ENCODE results near the gene AP2S1.
"Not testable (repeated sequence)": the region's sequence is repeated elsewhere in the genome, so short reads cannot be mapped to it uniquely, and the experiment has no call there.

Gene AP2S1

GRCh38 chr19:46867170-46867569 is 16.5 kb upstream of the AP2S1 start:
- DNase-seq (ENCODE audit: low spot score), result no peak

GRCh38 chr19:46866407-46867136 is 15.9 kb upstream of the AP2S1 start:
- no peak for DNase-seq (ENCODE audit: low spot score)

DNA sequence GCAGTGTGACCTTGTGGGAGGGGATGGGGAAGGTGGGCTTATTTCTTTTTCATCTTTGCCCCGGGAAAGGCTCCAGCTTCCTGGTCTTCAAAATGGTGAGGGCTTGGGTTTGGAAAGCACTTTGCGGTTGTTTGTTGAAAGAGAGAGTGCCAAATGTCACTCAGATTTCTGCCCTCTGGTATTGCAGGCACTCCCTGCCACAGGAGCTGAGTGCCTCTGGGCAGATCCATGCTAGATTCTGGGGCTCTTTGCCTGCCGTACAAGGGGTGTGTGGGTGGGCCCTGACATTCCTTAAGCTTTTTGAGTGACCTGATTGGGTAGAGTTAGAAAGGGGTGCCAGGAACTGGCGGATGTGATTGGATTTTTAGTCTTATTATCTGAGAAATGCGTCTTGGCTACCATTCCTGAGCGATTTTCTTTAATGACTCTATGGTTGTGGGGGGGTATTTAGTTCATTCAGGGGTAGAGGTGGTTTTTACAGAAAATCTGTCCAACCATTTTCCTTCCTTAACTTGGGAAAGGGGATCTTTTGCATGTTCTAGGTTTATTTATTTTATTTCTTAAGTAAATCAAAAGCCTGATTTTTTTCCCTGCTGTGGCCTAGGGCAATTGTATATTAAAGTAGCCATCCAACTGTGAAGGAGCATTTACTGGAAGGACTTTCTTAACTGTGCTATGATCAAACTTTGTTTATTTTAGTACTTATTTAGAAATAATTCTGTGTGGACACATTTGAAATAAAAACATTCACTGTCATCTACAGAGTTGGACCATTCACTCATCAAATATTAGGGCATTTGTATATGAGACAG is 13.4 kb upstream of the AP2S1 start:
- no peak for DNase-seq (ENCODE audit: low spot score)

DNA sequence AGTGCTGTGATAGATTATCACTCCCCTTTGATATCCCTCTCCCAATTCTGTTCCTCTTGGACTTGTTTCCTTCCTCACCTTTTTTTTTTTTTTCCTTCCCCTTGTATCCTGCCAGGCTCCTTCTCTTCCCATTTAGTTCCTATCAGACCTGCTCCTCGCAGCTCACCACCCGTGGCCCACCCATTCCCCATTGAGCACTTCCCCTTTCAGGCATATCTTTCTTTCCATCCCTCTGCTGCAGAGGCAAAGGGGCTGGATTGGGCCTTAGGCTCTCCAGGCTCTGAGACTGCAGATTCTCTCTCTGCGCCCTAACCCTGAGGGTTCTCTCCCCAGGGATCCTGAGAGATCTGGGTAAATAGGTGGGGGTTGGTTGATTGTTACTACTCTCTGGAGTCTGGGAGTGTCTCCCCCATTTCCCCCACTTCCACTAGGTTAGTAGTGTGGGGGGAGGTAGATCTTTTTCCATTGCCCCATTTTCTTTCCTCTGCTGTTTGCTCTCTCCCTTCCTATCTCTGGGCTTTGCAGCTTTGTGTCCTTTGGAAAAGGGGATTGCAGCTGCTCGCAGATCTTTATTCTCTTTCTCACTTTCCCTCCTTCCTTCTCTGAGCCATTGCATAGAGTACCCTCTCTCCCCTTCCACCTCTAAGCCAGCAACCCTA is 12.5 kb upstream of the AP2S1 start:
- no peak for DNase-seq (ENCODE audit: low spot score)

- DNase-seq (ENCODE audit: low spot score), result no peak
Measured at GRCh38 chr19:46862503-46862834, 11.8 kb upstream of the AP2S1 start.

DNA sequence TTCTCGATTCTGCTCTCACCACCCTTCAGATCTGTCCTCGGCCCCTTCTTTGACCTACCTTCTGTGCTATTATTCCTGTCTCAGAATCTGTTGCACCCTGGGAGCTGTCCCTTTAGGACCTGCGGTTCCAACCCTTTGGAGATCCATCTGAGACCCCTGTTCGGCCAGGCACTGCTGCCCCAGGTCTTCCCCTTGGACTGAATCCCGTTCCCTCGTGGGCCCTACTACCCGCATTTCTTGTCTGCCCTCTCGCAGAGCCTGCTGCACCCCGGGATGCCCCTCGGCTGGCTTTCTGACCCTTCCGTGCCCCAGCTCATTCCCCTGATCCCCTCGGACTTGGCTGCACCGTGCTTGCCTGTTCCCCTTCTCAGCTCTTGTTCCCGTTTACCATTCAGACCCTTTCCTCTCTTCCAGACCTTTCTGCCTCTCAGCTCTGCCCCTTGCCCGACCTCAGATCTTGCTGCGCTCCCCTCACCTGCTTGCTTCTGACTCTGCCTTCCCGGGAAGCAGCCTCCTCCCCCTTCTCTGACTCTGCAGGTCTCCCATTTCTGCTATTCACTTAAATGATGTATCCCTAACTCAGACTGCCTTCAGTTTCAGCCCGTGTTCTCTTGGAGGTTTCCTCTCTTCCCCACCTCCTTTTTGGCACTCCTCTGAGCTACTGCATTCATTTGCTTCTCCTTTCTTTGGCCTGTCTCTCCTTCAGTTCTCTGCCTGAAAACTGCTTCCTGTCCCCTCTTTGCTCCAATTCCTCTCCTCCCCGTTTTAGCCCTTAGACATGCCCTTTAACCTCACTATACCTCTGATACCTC is 11.3 kb upstream of the AP2S1 start:
- no peak for DNase-seq (ENCODE audit: low spot score)

GRCh38 chr19:46860846-46861690 is 10.4 kb upstream of the AP2S1 start, which contains the start of gene ARHGAP35:
Gene ARHGAP35 (plus strand): TSS chr19:46860997. CDS start chr19:46918676, 57,679 bp downstream.
- peak; percentile 84 for DNase-seq (ENCODE audit: low spot score)

GRCh38 chr19:46860125-46860845 is 9.6 kb upstream of the AP2S1 start:
- DNase-seq (ENCODE audit: low spot score), result peak; percentile 93

- no peak for DNase-seq (ENCODE audit: low spot score)
Measured at GRCh38 chr19:46859637-46860124, 9.0 kb upstream of the AP2S1 start.

DNA sequence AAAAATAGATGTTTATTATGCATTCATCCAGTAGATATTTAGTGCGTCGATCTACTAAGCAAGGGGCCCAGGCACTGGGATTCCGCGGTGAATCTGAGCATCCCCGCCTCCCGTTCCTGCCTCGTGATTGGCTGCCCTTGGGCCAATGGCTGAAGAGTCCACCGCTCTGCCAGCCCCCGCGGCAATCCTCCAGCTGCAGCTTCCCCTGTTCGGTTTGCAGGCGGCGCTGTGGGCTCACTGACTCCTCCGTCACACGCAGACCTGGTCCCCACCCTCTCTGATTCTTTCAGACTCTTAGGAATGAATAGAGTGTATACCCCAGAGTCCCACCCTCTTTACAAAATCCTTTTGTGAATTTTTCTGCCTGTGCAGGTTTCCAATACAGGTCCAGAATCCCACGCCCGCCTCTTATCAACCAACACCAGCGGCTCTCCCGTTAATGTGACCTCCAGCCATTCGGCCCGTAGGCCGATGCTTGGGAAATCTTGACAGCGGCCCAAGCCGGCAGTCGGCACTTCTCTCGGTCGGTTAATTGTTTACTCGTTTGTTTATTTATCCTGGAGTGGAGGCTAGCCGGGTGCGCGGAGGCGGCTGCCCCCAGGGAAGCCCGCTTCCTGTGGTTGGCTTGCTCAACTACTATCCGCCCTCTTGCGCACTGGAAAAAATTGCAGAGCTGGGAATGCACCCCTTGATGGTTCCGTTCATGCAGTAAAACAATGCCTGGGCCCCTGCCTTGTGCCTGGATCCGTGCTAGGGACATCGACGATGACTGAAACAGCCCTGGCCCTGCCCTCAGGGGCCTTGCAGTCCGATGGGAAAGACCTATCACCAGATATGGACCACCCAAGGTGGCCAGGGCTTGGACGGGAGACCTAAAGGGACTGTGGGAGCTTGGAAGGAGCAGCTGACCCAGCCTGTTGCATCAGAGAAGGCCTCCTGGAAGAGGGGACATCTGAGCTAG is 5.7 kb upstream of the AP2S1 start:
- peak; percentile 93 for DNase-seq (ENCODE audit: low spot score)

DNA sequence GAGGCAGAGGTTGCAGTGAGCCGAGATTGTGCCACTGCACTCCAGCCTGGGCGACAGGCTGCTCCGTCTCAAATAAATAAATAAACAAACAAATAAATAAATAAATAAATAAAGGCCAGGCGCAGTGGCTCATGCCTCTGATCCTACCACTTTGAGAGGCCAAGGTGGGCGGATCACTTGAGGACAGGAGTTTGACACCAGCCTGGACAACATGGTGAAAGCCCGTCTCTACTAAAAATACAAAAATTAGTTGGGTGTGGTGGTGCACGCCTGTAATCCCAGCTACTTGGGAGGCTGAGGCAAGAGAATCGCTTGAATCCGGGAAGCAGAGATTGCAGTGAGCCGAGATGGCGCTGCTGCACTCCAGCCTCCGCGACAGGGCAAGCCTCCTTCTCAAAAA is 4.1 kb upstream of the AP2S1 start:
- not testable (repeated sequence) for DNase-seq (ENCODE audit: low spot score)

- no peak for DNase-seq (ENCODE audit: low spot score)
Measured at GRCh38 chr19:46852830-46853229, 2.2 kb upstream of the AP2S1 start.

GRCh38 chr19:46849610-46850009 is 1.0 kb downstream of the AP2S1 start:
- no peak for DNase-seq (ENCODE audit: low spot score)

DNA sequence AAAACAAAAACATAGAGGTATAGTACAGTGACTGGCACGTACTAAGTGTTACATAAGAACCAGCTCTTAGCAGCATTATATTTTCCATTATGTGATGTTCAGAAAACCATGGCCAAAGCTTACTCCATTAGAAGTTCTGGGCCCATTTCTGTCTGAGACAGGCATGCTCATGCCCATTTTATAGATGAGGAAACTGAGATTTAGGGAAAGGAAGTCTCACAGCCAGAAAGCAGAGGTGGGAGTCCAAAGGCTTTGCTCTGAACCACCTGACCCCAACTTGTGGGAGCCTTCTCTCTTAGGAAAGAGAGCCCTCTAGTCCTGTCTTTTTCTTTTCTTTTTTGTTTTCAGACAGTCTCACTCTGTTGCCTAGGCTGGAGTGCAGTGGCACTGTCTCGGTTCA is 2.3 kb downstream of the AP2S1 start:
- DNase-seq (ENCODE audit: low spot score), result no peak

- no peak for DNase-seq (ENCODE audit: low spot score)
Measured at GRCh38 chr19:46847528-46847927, 3.1 kb downstream of the AP2S1 start.

GRCh38 chr19:46845959-46846459 is 4.6 kb downstream of the AP2S1 start:
- no peak for DNase-seq (ENCODE audit: low spot score)

GRCh38 chr19:46844067-46844489 is 6.6 kb downstream of the AP2S1 start:
- no peak for DNase-seq (ENCODE audit: low spot score)

DNA sequence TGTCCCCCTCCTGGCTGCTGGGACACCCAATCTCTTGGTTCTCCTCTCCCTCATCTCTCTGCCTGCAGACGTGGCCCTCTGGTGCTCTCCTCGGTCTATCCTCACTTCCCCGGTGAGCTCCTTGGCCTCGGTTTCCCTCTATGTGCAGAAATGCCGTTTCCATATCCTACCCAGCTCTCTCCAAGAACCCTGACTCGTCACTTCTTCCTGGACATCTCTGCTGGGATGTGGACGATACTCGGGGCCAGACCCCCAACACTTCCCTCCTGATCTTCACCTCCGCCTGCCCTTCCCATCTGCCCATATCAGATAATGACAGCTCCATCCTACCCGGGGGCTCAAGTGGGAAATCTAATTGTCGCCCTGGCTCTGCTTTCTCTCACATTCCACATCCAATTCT is 7.9 kb downstream of the AP2S1 start:
- DNase-seq (ENCODE audit: low spot score), result no peak
